Measurements from ENCODE around the gene DLG2.

Gene DLG2

GRCh38 chr11:83836065-83836464 lies 1791.1 kb downstream of the DLG2 start:
- DNase-seq (ENCODE audit: low read depth): no peak

GRCh38 chr11:83835423-83835822 lies 1791.7 kb downstream of the DLG2 start:
- no peak for DNase-seq (ENCODE audit: low read depth)

GRCh38 chr11:83831929-83832328 lies 1795.2 kb downstream of the DLG2 start:
- DNase-seq (ENCODE audit: low read depth): no peak

- DNase-seq (ENCODE audit: low read depth): no peak
Measured at GRCh38 chr11:83827940-83828554, 1799.1 kb downstream of the DLG2 start.

- no peak for DNase-seq (ENCODE audit: low read depth)
Measured at GRCh38 chr11:83827520-83827919, 1799.6 kb downstream of the DLG2 start.

- DNase-seq (ENCODE audit: low read depth): no peak
Measured at GRCh38 chr11:83826078-83826477, 1801.1 kb downstream of the DLG2 start.

- no peak for DNase-seq (ENCODE audit: low read depth)
Measured at GRCh38 chr11:83823461-83824025, 1803.6 kb downstream of the DLG2 start.

- no peak for DNase-seq (ENCODE audit: low read depth)
Measured at GRCh38 chr11:83819931-83820549, 1807.1 kb downstream of the DLG2 start.

- no peak for DNase-seq (ENCODE audit: low read depth)
Measured at GRCh38 chr11:83818349-83818748, 1808.8 kb downstream of the DLG2 start.

- DNase-seq (ENCODE audit: low read depth): no peak
Measured at GRCh38 chr11:83816572-83817187, 1810.5 kb downstream of the DLG2 start.

- DNase-seq (ENCODE audit: low read depth): no peak
Measured at GRCh38 chr11:83815736-83816135, 1811.4 kb downstream of the DLG2 start.

GRCh38 chr11:83813296-83813695 lies 1813.8 kb downstream of the DLG2 start:
- no peak for DNase-seq (ENCODE audit: low read depth)

- DNase-seq (ENCODE audit: low read depth): no peak
Measured at GRCh38 chr11:83809274-83809673, 1817.9 kb downstream of the DLG2 start.

- DNase-seq (ENCODE audit: low read depth): no peak
Measured at GRCh38 chr11:83801799-83802198, 1825.3 kb downstream of the DLG2 start.

- no peak for DNase-seq (ENCODE audit: low read depth)
Measured at GRCh38 chr11:83793310-83793709, 1833.8 kb downstream of the DLG2 start.

GRCh38 chr11:83791557-83791956 lies 1835.6 kb downstream of the DLG2 start:
- no peak for DNase-seq (ENCODE audit: low read depth)

- no peak for DNase-seq (ENCODE audit: low read depth)
Measured at GRCh38 chr11:83785942-83786341, 1841.2 kb downstream of the DLG2 start.

- DNase-seq (ENCODE audit: low read depth): no peak
Measured at GRCh38 chr11:83784419-83784818, 1842.7 kb downstream of the DLG2 start.

GRCh38 chr11:83782329-83782728 lies 1844.8 kb downstream of the DLG2 start:
- DNase-seq (ENCODE audit: low read depth): no peak

- DNase-seq (ENCODE audit: low read depth): no peak
Measured at GRCh38 chr11:83779876-83780275, 1847.3 kb downstream of the DLG2 start.

- no peak for DNase-seq (ENCODE audit: low read depth)
Measured at GRCh38 chr11:83778596-83778995, 1848.5 kb downstream of the DLG2 start.

- DNase-seq (ENCODE audit: low read depth): no peak
Measured at GRCh38 chr11:83773950-83774880, 1852.9 kb downstream of the DLG2 start.
